SJSA1 (cell line): ENCODE results near the gene CAPRIN2. TPM values are rescaled to one million over a fixed set of nuclear protein-coding genes. Genes with fewer than 3 reads are reported as not detected.

ENCODE experiments used
- DNase-seq, 2 experiments: peaks; one replicate each; pipeline ENCODE4 v3.0.0-alpha.2; 2015 to 2020; ENCODE audit warnings: low spot score in 2 of 2, low read depth in 1 of 2
- H3K27ac ChIP-seq: fragments of 250-450 bp; sonication (Bioruptor Pico); 2 replicates; pipeline ENCODE4 v1.5.1; 2020; ENCODE audit warnings: mild to moderate bottlenecking, moderate library complexity
- H3K27me3 ChIP-seq: fragments of 250-450 bp; sonication (Bioruptor Pico); replicated peaks from 2 replicates; pipeline ENCODE4 v1.5.1; 2020; ENCODE audit warnings: mild to moderate bottlenecking, moderate library complexity
- H3K36me3 ChIP-seq: fragments of 250-450 bp; sonication (Bioruptor Pico); 2 replicates; pipeline ENCODE4 v1.5.1; 2020; ENCODE audit warnings: mild to moderate bottlenecking
- H3K4me1 ChIP-seq: fragments of 250-450 bp; sonication (Bioruptor Pico); replicated peaks from 2 replicates; pipeline ENCODE4 v1.6.1; 2021; ENCODE audit warnings: mild to moderate bottlenecking
- H3K4me3 ChIP-seq: fragments of 250-450 bp; sonication (Bioruptor Pico); 2 replicates; pipeline ENCODE4 v1.5.1; 2020; ENCODE audit warnings: mild to moderate bottlenecking
- H3K9me3 ChIP-seq: fragments of 250-450 bp; sonication (Bioruptor Pico); replicated peaks from 2 replicates; pipeline ENCODE4 v1.5.1; 2020; ENCODE audit warnings: mild to moderate bottlenecking
- total RNA-seq: library from RNA; depleted of rRNA; stranded (reverse); fragments of >200 nt; shearing (Covaris generic); gene quantifications from 2 replicates; pipeline ENCODE4 v1.2.3, GENCODE V29; 2014

The CAPRIN2 gene
- total RNA-seq, 1 experiment from 2014 or later, result 36.5 TPM

DNA sequence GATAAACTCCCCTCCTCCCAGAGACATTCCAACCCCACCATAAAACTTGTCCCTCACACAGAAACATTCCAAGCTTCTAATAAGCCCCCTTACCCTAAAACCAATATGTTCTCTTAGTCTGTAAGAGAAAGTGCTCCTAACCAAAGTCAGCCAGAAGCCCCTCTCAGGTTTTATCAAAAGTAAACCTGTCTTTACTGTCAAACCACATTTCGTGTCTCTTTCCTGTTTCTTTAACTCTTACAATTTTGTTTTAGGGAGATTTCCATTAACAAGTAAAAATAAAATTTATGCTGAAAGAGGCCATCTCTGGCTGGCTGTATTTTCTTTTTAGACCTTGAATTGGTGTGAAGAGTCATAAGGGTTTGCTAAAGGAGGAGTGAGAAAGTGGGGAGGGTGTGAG lies 29.8 kb upstream of the CAPRIN2 start:
- H3K4me1 ChIP-seq, result no peaks in the 10 kb centered on the region
- H3K36me3 ChIP-seq, result no peaks in the 10 kb centered on the region
- no peak overlapping the region for H3K4me3 ChIP-seq
- DNase-seq, result no peak
- no peaks in the 10 kb centered on the region for H3K27me3 ChIP-seq
- H3K27ac ChIP-seq, result no peak overlapping the region
- H3K9me3 ChIP-seq, result no peaks in the 10 kb centered on the region

DNA sequence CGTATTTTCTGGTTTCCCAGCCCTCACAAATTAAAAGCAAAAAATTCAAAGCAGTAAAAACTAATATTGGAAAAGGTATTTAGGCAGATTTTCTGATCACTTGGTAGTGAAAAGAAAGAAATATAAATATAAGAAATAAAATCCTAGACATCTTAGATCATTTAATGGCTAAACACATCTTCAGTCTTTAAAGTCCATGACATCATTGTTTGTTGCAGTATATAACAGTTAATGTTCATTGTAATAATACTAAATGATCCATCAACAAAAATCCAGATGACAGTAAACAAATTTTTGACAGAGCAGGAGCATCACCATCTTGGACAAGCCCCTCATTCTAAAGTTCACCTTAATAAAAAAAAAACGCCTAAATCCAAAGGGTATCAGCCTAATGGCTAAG lies 29.2 kb upstream of the CAPRIN2 start:
- no peaks in the 10 kb centered on the region for H3K9me3 ChIP-seq
- no peak overlapping the region for H3K27ac ChIP-seq
- H3K4me3 ChIP-seq, result no peak overlapping the region
- H3K27me3 ChIP-seq, result no peaks in the 10 kb centered on the region
- H3K4me1 ChIP-seq, result no peaks in the 10 kb centered on the region
- DNase-seq, result no peak
- H3K36me3 ChIP-seq, result no peaks in the 10 kb centered on the region

DNA sequence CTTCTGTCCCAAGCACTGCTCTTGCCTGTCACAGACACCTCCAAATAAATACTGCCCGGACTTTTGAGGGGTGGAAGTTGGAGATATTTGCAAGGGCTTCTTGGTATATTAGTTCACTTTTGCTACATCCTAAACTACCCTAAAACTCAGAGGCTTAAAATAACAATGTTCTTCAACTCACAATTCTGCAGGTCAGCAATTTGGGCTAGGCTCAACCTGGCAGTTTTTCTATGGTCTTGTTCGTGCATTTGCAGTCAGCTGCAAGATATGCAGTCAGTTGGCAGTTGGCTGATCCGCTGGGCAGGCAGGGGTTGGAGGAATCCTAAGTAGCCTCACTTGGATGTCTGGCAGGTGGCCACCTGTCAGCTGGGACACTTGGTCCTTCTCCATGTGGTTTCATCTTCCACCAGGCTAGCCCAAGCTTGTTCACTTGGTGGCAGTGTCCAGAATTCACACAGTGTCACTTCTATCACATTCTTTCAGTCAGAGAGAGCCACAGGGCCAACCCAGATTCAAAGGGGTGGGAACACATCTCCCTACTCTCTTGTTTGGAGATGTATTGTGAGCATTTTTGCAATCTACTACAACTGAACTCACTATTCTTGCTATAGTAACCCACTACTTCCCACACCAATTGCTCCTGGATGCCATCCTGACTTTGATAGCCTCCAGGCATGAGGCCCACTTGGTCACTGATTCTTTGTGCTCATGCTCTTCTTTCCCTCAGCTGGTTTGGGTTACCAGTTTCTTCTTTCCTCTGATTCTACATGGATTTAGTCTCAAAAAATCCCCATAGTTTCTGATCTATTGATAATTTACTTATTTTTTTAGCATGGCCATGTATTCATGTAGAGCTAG lies 27.8 kb upstream of the CAPRIN2 start:
- Histone ChIP-seq H3K27ac (no peak overlapping the region), H3K36me3 (no peaks in the 10 kb centered on the region), H3K27me3 (no peaks in the 10 kb centered on the region), H3K4me1 (no peaks in the 10 kb centered on the region), H3K4me3 (no peak overlapping the region), H3K9me3 (no peaks in the 10 kb centered on the region)
- DNase-seq, result no peak

DNA sequence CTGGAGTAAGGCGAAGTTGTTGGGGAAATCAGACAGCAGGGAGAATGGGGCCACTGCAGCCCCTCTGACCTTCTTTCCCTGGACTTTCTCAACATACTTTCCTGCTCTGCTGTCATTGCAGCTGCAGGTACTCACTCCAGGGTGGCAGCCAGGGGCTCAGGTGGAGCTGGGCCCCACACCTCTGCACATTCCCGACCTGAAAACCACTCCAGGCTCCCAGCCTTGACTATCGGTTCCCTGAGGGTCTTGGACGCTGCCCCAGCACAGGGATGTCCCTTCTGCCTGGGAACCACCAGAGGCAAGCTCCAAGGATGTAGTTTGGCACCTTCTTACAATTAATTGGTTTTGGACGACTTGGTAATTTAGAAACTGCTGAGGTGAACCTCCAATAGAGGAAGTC lies 24.8 kb upstream of the CAPRIN2 start:
- no peaks in the 10 kb centered on the region for H3K36me3 ChIP-seq
- H3K27me3 ChIP-seq, result no peaks in the 10 kb centered on the region
- no peaks in the 10 kb centered on the region for H3K4me1 ChIP-seq
- DNase-seq, result no peak
- H3K9me3 ChIP-seq, result no peaks in the 10 kb centered on the region
- no peak overlapping the region for H3K4me3 ChIP-seq
- no peak overlapping the region for H3K27ac ChIP-seq

DNA sequence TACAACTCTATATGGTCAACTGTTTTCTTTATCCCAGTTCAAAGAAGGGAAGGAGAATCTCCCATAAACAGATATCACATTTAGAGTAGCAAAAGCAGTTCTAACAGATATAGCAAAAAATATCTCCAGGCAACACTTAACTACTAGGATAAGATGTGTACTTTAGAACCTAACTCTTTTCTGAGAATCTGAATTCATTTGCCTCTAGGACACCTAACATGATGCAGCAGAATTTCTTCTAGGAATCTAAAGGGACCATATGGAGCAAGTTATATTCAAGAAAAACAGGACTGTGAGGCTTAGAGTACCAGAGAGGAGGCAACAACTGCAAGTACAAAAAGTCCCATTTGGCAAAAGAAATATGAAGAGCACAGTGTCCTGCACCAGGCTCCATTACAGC lies 24.4 kb upstream of the CAPRIN2 start:
- H3K27me3 ChIP-seq, result no peaks in the 10 kb centered on the region
- no peaks in the 10 kb centered on the region for H3K36me3 ChIP-seq
- no peak for DNase-seq
- no peaks in the 10 kb centered on the region for H3K4me1 ChIP-seq
- H3K27ac ChIP-seq, result no peak overlapping the region
- no peak overlapping the region for H3K4me3 ChIP-seq
- H3K9me3 ChIP-seq, result no peaks in the 10 kb centered on the region

DNA sequence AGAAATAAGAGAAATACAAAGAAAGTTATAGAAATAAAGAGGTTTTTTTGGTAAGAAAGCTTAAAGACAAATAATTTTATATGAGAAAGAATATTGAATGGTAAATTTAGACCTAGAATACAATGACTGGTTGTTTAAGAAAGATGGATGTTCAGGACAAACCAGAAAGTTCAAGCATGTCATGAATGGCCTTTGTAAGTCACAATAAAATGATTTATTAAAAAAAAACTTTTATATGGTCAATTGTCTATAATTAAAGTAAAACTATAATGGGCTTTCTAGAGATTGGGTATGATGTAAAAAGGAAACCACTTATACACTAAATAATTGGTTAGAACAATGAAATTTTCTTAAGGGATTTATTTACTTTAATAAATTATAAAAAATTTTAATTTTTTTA lies 19.8 kb upstream of the CAPRIN2 start:
- no peaks in the 10 kb centered on the region for H3K9me3 ChIP-seq
- H3K27ac ChIP-seq, result no peak overlapping the region
- no peak overlapping the region for H3K4me3 ChIP-seq
- no peaks in the 10 kb centered on the region for H3K4me1 ChIP-seq
- DNase-seq, result no peak
- no peaks in the 10 kb centered on the region for H3K36me3 ChIP-seq
- no peaks in the 10 kb centered on the region for H3K27me3 ChIP-seq

DNA sequence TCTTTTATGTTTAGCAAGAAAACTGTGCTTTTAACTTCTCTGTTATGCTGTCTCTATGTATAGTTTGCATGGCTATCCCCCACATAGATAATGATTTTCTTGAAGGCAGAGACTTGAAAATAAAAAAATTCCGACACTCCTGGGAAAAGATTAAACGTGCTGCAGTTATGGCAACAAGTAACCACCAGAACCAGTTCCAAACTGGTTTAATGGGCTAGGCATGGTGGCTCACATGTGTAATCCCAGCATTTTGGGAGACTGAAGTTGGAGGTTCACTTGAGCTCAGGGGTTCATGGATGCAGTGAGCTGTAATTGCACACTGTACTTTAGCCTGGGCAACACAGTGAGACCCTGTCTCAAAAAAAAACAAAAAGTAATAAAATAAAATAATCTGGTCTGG lies 15.1 kb upstream of the CAPRIN2 start:
- 0 out of 2 replicates have a peak, but pooled peaks cover 3% of the 10 kb centered on the region for H3K27me3 ChIP-seq
- H3K36me3 ChIP-seq, result no peaks in the 10 kb centered on the region
- no peak overlapping the region for H3K27ac ChIP-seq
- DNase-seq, result no peak
- H3K4me1 ChIP-seq, result no peaks in the 10 kb centered on the region
- no peaks in the 10 kb centered on the region for H3K9me3 ChIP-seq
- H3K4me3 ChIP-seq, result no peak overlapping the region

DNA sequence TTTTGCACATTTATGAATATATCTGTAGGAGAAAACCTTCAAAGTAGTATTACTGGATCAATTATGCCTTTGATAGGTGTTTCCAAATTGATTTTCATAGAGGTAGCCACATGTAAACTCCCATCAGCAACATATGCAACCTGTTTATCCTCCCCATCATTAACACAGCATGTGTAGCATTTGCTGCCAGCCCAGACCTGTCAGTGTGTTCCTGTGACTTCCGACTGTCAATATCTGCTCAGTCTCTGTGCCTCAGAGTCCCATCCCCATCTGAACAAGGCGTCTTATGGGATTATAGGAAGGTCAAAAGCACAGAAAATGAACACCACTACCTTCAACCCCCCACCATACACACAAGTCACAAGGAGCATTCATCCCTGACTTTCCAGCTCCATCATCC lies 9.5 kb upstream of the CAPRIN2 start:
- no peaks in the 10 kb centered on the region for H3K4me1 ChIP-seq
- H3K36me3 ChIP-seq, result no peaks in the 10 kb centered on the region
- no peak for DNase-seq
- H3K4me3 ChIP-seq, result no peak overlapping the region
- no peak overlapping the region for H3K27ac ChIP-seq
- H3K9me3 ChIP-seq, result no peaks in the 10 kb centered on the region
- 0 out of 2 replicates have a peak, but pooled peaks cover 3% of the 10 kb centered on the region for H3K27me3 ChIP-seq

DNA sequence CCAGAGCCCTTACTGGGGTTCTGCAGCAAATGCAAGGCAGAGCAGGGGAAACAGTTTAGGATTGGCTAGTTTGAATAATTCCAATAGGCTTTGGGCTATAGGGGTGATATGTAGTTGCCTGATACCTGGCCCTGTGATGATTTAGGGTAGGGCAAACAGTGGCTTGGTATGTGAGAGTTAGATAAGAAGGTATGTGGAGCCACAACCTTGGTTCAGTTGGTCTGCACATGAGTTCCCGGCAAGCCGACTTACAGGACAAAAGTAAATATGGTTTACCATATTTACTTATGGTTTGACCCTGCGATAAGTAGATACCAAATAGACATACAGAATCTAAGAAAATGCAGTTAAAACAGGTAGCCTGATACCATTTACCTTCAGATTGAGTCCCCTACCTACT lies 8.3 kb upstream of the CAPRIN2 start:
- DNase-seq, result no peak
- H3K36me3 ChIP-seq, result no peaks in the 10 kb centered on the region
- no peak overlapping the region for H3K27ac ChIP-seq
- H3K4me1 ChIP-seq, result no peaks in the 10 kb centered on the region
- no peaks in the 10 kb centered on the region for H3K9me3 ChIP-seq
- H3K27me3 ChIP-seq, result 0 out of 2 replicates have a peak, but pooled peaks cover 3% of the 10 kb centered on the region
- no peak overlapping the region for H3K4me3 ChIP-seq

DNA sequence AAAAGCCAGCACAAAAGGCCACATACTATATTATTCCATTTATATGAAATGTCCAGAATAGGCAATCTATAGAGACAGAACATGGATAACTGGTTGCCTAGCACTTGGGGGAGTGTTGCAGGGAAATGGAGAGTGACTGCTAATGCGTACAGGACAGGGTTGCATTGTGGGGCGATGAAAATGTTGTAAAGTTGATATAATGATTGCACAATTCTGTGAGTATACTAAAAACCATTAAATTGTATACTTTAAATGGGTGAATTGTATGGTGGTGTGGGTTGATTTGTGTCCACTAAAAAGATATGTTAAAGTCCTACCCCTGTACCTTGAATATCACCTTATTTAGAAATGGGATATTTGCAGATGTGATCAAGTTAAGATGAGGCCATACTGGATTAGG lies 7.0 kb upstream of the CAPRIN2 start:
- H3K27me3 ChIP-seq, result no peaks in the 10 kb centered on the region
- H3K4me1 ChIP-seq, result no peaks in the 10 kb centered on the region
- H3K4me3 ChIP-seq, result no peak overlapping the region
- DNase-seq, result no peak
- no peaks in the 10 kb centered on the region for H3K36me3 ChIP-seq
- no peak overlapping the region for H3K27ac ChIP-seq
- no peaks in the 10 kb centered on the region for H3K9me3 ChIP-seq

DNA sequence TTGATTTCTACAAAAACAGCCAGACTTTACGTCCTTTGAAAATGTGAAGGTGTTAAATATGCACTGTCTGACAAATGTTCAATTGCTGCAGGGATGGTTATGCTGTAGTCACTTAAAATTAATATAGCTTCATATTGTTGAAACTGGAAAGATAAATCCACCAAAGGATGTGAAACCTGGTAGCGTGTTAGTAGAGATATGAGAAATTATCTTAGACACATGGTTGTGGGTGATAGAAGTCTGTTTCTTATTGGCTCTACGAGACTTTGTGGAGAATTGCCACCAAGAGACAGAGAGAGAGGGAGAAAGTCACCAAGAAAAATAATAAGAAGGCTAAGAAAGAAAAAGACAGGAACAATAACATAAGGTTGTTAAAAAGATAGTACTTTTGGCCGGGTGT lies 2.6 kb upstream of the CAPRIN2 start:
- no peak overlapping the region for H3K4me3 ChIP-seq

DNA sequence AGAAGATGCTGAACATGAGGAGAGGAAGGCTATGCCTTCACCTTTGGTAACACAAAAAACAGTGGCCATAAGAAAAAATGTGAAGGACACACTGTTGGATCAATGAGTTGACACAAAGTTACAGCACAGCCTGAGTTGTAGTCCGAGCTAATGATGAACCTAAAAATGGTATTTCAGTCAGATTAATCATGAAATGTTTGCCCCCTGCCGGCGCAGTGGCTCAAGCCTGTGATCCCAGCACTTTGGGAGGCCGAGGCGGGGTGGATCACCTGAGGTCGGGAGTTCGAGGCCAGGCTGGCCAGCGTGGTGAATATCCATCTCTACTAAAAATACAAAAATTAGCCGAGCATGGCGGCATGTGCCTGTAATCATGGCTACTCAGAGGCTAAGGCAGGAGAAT lies 1.3 kb upstream of the CAPRIN2 start:
- H3K4me1 ChIP-seq, result peaks cover 12% of the 10 kb centered on the region
- no peaks in the 10 kb centered on the region for H3K27me3 ChIP-seq
- H3K4me3 ChIP-seq, result no peak overlapping the region
- DNase-seq, result no peak
- H3K36me3 ChIP-seq, result peaks cover 11% of the 10 kb centered on the region
- no peak overlapping the region for H3K27ac ChIP-seq
- no peaks in the 10 kb centered on the region for H3K9me3 ChIP-seq

More for the DNA sequence above, 2.6 kb upstream of the CAPRIN2 start:
- Histone ChIP-seq H3K36me3 (peaks cover 11% of the 10 kb centered on the region), H3K27me3 (no peaks in the 10 kb centered on the region), H3K9me3 (no peaks in the 10 kb centered on the region), H3K4me1 (peaks cover 12% of the 10 kb centered on the region), H3K27ac (no peak overlapping the region)
- DNase-seq, result no peak

DNA sequence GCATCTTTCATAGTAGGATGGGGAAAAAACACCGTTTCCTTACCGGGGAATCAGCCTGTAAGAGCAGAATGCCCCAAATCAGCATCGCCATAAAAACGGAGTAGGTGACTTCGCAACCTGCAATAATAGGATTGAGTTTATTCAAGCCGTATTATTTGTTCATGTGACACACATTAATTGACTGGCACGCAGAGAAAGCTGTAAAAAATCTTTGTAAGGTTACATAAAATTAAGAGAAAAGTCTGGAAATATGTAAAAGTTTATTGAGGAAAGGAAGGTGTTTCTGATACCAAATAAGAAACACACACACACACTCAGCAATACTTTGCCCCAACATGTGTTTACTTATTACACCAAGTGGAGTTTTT lies 628 bp upstream of the CAPRIN2 start:
- no peak for DNase-seq
- H3K4me1 ChIP-seq, result peaks cover 12% of the 10 kb centered on the region
- peak overlapping the region; percentile 36; the same call in 1 of the 2 replicates for H3K27ac ChIP-seq
- H3K4me3 ChIP-seq, result peak overlapping the region; percentile 89
- no peaks in the 10 kb centered on the region for H3K27me3 ChIP-seq
- H3K36me3 ChIP-seq, result peaks cover 18% of the 10 kb centered on the region
- no peaks in the 10 kb centered on the region for H3K9me3 ChIP-seq

DNA sequence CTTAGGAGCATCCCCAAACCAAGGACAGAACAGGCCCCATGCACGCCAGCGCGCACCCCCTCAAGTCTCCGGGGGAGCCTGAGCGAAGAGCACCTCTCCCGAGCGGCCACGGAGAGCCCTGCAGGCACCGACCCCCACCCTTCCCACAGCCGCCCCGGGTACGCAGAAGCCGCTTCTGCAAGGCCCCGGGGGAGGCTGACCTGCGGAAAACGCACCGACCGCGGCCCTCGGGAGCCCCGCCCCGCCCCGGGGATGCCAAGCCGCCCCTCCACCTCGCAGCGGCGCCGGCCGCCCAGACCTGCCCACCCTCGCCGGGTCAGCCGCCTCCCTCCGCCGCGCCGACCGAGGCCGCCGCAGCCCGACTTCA lies 385 bp downstream of the CAPRIN2 start:
- no peak overlapping the region; the same call in 1 of the 2 replicates for H3K27ac ChIP-seq
- peaks cover 19% of the 10 kb centered on the region for H3K36me3 ChIP-seq
- H3K27me3 ChIP-seq, result no peaks in the 10 kb centered on the region
- H3K9me3 ChIP-seq, result no peaks in the 10 kb centered on the region
- DNase-seq, result no peak
- H3K4me3 ChIP-seq, result peak overlapping the region; percentile 89
- H3K4me1 ChIP-seq, result peaks cover 12% of the 10 kb centered on the region
